H54 (cell line): ENCODE results near the gene NAA10.
A peak's percentile ranks its signal among the peaks of the same experiment; 100 is the strongest.

Experiments used
- DNase-seq: peaks from one replicate; pipeline ENCODE4 v3.0.0; 2011; ENCODE audit warnings: low spot score, mixed read lengths; ENCODE audit not compliant: insufficient read length
- FAIRE-seq: peaks from 3 replicates; lab custom pipeline; 2011; peaks lifted over from hg19 to GRCh38; lab: Jason Lieb, UNC
- POLR2A ChIP-seq: IDR thresholded peaks from 2 replicates; pipeline ENCODE4 v1.6.1; 2011; ENCODE audit warnings: low read depth, mild to moderate bottlenecking, low read length

Gene NAA10

DNA sequence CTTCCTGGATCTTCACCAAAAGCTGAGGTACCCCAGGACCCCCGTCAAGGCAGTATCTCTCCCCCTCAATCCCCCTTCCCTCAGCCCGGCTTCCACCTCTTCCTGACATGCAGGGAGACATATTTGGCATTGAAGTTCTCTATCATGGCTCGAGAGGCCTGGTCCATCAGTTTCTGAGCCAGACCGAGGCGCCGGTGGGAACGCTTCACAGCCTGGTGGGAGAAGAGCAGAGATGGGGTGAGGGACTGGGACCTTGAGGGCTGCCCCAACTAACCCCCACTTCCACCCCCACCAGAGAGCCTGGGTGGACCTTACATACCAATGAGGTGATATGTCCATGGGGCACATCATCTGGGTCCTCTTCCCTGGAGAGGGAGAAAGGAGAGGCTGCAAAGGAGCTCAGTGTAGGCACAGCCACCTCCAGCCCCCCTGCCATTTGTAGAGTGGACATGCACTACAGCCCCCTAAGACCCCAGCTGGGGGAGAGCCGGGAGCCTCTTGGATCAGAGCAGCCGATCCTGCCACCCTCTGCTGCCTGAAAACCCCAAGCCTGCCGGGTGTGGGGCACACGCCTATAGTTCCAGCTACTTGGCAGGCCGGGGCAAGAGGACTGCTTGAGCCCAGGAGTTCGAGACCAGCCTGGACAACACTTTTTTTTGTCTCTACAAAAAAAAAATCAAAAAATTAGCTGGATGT, 2.5 kb downstream of the NAA10 start:
- DNase-seq (no peak), FAIRE-seq (no peak)
- no peak for TF ChIP-seq POLR2A

- TF ChIP-seq POLR2A, result no peak
- DNase-seq, result no peak
- FAIRE-seq, result no peak
Observed at GRCh38 chrX:153931748-153932147, 3.1 kb downstream of the NAA10 start.

DNA sequence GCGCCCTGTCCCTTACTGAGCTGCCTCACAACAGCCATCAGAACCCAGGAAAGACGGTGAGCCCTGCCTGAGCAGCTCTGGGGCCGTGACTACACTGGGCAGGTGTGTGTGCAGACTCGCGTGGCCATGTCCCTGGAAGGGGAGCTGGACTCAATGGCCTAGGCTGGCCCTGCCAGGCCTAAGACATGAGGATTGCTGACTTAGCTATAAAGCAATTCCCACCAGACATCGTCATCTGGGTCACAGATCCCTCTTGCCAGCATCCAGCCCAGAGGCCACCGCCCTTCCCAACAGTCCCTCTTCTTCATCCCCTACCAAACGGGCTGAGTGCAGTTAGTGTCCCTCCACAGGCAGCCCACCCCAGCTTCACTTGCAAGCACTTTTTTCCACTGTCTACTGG, 3.7 kb downstream of the NAA10 start:
- TF ChIP-seq POLR2A, result no peak
- DNase-seq (no peak), FAIRE-seq (no peak)

GRCh38 chrX:153930011-153930910, 4.6 kb downstream of the NAA10 start:
- FAIRE-seq (no peak), DNase-seq (no peak)
- TF ChIP-seq POLR2A, result no peak

GRCh38 chrX:153929576-153929975, 5.3 kb downstream of the NAA10 start:
- TF ChIP-seq POLR2A, result no peak
- FAIRE-seq (no peak), DNase-seq (no peak)

GRCh38 chrX:153928846-153929245, 6.0 kb downstream of the NAA10 start:
- FAIRE-seq, result no peak
- TF ChIP-seq POLR2A, result no peak
- DNase-seq, result no peak

DNA sequence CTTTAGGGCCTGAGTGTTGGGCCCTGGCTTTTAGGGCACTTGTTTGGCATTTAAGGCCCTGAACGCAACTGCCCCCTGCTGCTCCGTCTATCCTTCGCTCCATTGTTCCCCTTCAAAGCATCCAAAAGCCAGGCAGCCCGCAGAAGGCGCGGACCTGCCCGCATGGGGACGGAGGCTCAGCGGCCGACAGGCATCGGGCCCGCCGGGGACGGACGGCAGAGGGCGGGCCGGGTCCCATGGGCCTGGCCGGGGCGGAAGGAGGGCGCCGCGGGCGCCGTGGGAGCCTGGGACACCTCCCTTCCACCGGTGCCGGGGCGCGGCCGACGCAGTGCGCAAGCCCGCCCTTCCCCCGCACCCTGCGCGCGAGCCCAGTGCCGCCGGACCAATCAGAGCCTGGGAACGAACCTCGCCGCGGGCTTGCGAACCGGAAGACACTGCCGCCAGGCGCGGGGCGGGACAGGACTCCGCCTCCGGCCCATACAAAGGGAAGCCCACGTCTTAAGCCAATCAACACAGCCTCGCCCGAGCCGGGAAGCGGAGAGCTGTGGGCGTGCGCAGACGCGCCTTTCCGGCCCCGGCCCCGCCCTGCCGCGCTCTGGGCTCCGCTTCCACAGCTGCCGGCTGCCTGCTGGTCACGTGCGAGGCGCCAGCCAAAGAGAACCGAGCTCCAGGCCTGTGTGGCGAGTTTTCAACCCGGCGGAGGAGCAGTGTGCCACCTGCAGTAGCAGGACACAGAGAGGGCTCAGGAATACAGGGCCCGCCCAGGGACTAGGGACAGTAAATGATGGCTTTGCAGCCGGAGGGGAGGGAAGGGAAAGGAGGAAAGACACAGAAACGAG, 6.7 kb downstream of the NAA10 start:
- DNase-seq, result peak; percentile 99
- peak; percentile 66 for FAIRE-seq
- peak; percentile 55 for TF ChIP-seq POLR2A

DNA sequence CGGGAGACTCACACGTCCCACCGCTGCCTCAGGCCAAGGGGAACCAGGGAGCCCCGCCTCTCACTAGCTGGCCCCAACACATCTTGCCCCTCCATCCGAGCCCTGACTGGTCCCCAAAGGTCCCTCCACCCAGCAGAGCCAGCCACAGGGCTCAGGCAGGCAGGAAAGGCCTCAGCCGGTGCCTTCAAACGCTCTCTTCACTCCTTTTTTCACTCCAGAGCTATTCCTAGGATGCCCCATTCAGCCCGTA, 7.2 kb downstream of the NAA10 start:
- no peak for FAIRE-seq
- no peak for TF ChIP-seq POLR2A
- no peak for DNase-seq

DNA sequence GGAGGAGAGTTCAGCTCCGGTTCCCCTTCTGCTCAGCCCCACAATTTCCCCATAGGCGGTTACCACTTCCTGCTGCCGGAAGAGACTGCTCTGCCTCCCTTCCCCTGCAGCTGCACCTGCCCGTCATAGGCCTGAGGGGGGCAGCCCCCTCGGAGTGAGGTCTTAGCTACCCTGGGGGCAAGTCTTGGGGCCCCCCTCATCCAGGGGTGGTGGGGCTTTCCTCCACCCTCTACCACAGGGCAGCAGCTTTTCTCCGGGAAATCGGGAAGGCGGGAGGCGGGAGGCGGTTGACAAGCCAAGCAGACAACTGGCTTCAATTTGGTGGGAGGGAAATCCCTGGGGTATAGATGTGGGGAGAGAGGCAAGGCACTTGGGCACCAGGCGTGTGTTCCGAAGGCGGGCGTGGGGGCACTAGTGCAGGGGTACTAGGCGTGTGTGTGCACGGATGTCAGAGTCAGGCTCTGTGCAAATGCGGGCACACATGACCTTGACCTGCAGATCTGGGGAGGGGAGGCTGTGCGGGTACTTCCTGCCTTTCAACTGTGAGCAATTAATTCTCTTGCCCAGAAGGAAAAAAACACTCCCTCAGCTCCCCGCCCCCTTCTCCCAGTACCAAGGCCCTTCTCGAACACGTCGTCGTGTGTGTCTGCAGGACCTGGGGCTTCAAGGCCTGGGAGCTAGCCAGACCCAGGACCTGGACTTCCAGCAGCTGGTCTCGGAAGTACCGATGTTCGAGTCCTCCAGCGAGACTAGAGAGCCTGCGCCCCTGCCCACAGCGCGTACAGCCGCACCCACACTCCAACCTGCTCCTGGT, 7.8 kb downstream of the NAA10 start:
- no peak for DNase-seq
- peak; percentile 10; the same call in 1 of the 2 replicates for TF ChIP-seq POLR2A
- FAIRE-seq, result no peak

GRCh38 chrX:153926552-153926857, 8.3 kb downstream of the NAA10 start:
- no peak for FAIRE-seq
- TF ChIP-seq POLR2A, result no peak

GRCh38 chrX:153925739-153926551, 8.9 kb downstream of the NAA10 start, which contains the start of gene ARHGAP4:
TSS of gene ARHGAP4 (minus strand) at chrX:153926264. CDS start at chrX:153926202, 62 bp downstream.
- FAIRE-seq, result no peak
- DNase-seq, result no peak
- TF ChIP-seq POLR2A, result no peak

More at GRCh38 chrX:153926552-153926857, 8.3 kb downstream of the NAA10 start:
- no peak for DNase-seq

- TF ChIP-seq POLR2A, result no peak
Observed at GRCh38 chrX:153925387-153925738, 9.5 kb downstream of the NAA10 start.

GRCh38 chrX:153924149-153924861, 10.5 kb downstream of the NAA10 start:
- FAIRE-seq (no peak), DNase-seq (peak; percentile 78)
- no peak for TF ChIP-seq POLR2A

More at GRCh38 chrX:153925387-153925738, 9.5 kb downstream of the NAA10 start:
- FAIRE-seq, result no peak
- no peak for DNase-seq
